HepG2 (cell line): ENCODE measurements around the gene CIAO3. TPM values are rescaled to one million over a fixed set of nuclear protein-coding genes. Genes with fewer than 3 reads are reported as not detected.

Experiments used
- HNRNPK ChIP-seq: fragments of 200-400 bp; formaldehyde crosslinking; IDR thresholded peaks from 2 replicates; pipeline ENCODE4 v1.6.1; 2018; ENCODE audit warnings: low read length, low read depth, moderate library complexity, mild to moderate bottlenecking; ENCODE audit not compliant: poor library complexity, severe bottlenecking
- HOXA9 ChIP-seq: sonication (generic); formaldehyde crosslinking; IDR thresholded peaks from 2 replicates; pipeline ENCODE4 v1.8.1; 2022; ENCODE audit warnings: missing genetic modification reagents, mild to moderate bottlenecking, moderate library complexity, borderline replicate concordance
- JUN ChIP-seq: sonication (generic); formaldehyde crosslinking; IDR thresholded peaks from 2 replicates; pipeline ENCODE4 v1.4.0; 2020; ENCODE audit warnings: mild to moderate bottlenecking, missing genetic modification reagents
- KIAA2018 ChIP-seq: sonication (generic); formaldehyde crosslinking; IDR thresholded peaks from 2 replicates; pipeline ENCODE4 v1.5.0; 2020; ENCODE audit warnings: mild to moderate bottlenecking, missing genetic modification reagents, borderline replicate concordance
- LRRFIP1 ChIP-seq: sonication (generic); formaldehyde crosslinking; conservative IDR thresholded peaks from 2 replicates; pipeline ENCODE4 v1.4.0; 2020; ENCODE audit warnings: missing genetic modification reagents
- MEF2D ChIP-seq: sonication (generic); formaldehyde crosslinking; IDR thresholded peaks from 2 replicates; pipeline ENCODE4 v1.5.1; 2020; ENCODE audit warnings: mild to moderate bottlenecking, missing genetic modification reagents
- MIER3 ChIP-seq: IDR thresholded peaks from 2 replicates; pipeline ENCODE4 v1.6.1; 2016; ENCODE audit warnings: missing compliant biosample characterization, borderline replicate concordance
- RFXANK ChIP-seq: IDR thresholded peaks from 2 replicates; pipeline ENCODE4 v1.6.1; 2016
- SIN3A ChIP-seq: IDR thresholded peaks from 2 replicates; pipeline ENCODE4 v1.6.1; 2011; ENCODE audit warnings: low read depth, mild to moderate bottlenecking, control low read depth, low read length, borderline replicate concordance
- THAP7 ChIP-seq: sonication (generic); formaldehyde crosslinking; IDR thresholded peaks from 2 replicates; pipeline ENCODE4 v1.8.1; 2023; ENCODE audit warnings: mild to moderate bottlenecking, missing genetic modification reagents
- ZC3H13 ChIP-seq: sonication (generic); formaldehyde crosslinking; IDR thresholded peaks from 2 replicates; pipeline ENCODE4 v1.8.1; 2023; ENCODE audit warnings: mild to moderate bottlenecking, missing genetic modification reagents, moderate library complexity
- ZNF546 ChIP-seq: sonication (generic); formaldehyde crosslinking; conservative IDR thresholded peaks from 2 replicates; pipeline ENCODE4 v1.8.1; 2023; ENCODE audit warnings: mild to moderate bottlenecking, missing genetic modification reagents
- ZNF589 ChIP-seq: sonication (generic); formaldehyde crosslinking; conservative IDR thresholded peaks from 2 replicates; pipeline ENCODE4 v1.8.0; 2022; ENCODE audit warnings: mild to moderate bottlenecking, moderate library complexity, missing genetic modification reagents
- ZNF670 ChIP-seq: sonication (generic); formaldehyde crosslinking; IDR thresholded peaks from 2 replicates; pipeline ENCODE4 v1.8.0; 2022; ENCODE audit warnings: mild to moderate bottlenecking, missing genetic modification reagents, borderline replicate concordance
- ZNF792 ChIP-seq: IDR thresholded peaks from 2 replicates; pipeline ENCODE4 v1.6.1; 2016
- polyA plus RNA-seq, 8 experiments: library from polyadenylated mRNA; depleted of rRNA in 3 of 8; stranded (reverse) in 7 of 8; unstranded in 1 of 8; fragments of >200 nt; fragmentation: Illumina TruSeq in 4 of 8; extraction: Trizol in 4 of 8; gene quantifications; 2 replicates each; pipeline versions ENCODE4 v1.2.1 to v1.2.3, GENCODE V29; 2011 to 2016; ENCODE audit warnings: low read depth in 4 of 8, missing spikeins in 1 of 8, mixed read lengths in 1 of 8; ENCODE audit not compliant: insufficient read depth in 1 of 8
- total RNA-seq, 5 experiments: library from RNA; depleted of rRNA; stranded (reverse); fragments of >200 nt; fragmentation: Illumina TruSeq; extraction: Trizol; gene quantifications; 2 replicates each; pipeline ENCODE4 v1.2.3, GENCODE V29; 2016; ENCODE audit warnings: low read depth in 1 of 5
- TF ChIP-seq, protein P1 (sequence below): sonication (generic); formaldehyde crosslinking; IDR thresholded peaks from 2 replicates; pipeline ENCODE4 v1.4.0; 2020; ENCODE audit warnings: missing genetic modification reagents, mild to moderate bottlenecking, borderline replicate concordance
- TF ChIP-seq, protein P2 (sequence below): sonication (generic); formaldehyde crosslinking; IDR thresholded peaks from 2 replicates; pipeline ENCODE4 v1.4.0; 2020; ENCODE audit warnings: missing genetic modification reagents

The CIAO3 gene
- total and polyA plus RNA-seq, 2 of the 13 experiments (the other 11 are each of a cell fraction or from before 2014, with no cell fraction given): 21.7 to 25.0 TPM

GRCh38 chr16:787978-788398 is 47.2 kb upstream of the CIAO3 start, which contains the start of gene RPUSD1 (continued):
- no peak for TF ChIP-seq KIAA2018 (CRISPR knock-in tag)
- no peak for TF ChIP-seq ZNF792
- TF ChIP-seq MEF2D: no peak
- TF ChIP-seq ZC3H13 (CRISPR knock-in tag): 0 out of 2 replicates have a peak, but pooled peaks have one; percentile 30
- no peak for TF ChIP-seq THAP7
- no peak for TF ChIP-seq LRRFIP1 (CRISPR knock-in tag)
- no peak for TF ChIP-seq JUN (CRISPR knock-in tag)
- TF ChIP-seq HOXA9 (CRISPR knock-in tag): peak; percentile 62; the same call in 1 of the 2 replicates
- no peak for TF ChIP-seq HNRNPK
- no peak for TF ChIP-seq ZNF670
- no peak for TF ChIP-seq RFXANK (CRISPR knock-in tag)
- no peak for TF ChIP-seq ZNF546 (CRISPR knock-in tag)
- TF ChIP-seq, protein P1, sequence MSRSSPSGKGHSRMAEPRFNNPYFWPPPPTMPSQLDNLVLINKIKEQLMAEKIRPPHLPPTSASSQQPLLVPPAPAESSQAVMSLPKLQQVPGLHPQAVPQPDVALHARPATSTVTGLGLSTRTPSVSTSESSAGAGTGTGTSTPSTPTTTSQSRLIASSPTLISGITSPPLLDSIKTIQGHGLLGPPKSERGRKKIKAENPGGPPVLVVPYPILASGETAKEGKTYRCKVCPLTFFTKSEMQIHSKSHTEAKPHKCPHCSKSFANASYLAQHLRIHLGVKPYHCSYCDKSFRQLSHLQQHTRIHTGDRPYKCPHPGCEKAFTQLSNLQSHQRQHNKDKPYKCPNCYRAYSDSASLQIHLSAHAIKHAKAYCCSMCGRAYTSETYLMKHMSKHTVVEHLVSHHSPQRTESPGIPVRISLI (CRISPR knock-in tag): no peak
- no peak for TF ChIP-seq ZNF589 (CRISPR knock-in tag)
- no peak for TF ChIP-seq MIER3 (CRISPR knock-in tag)
- TF ChIP-seq SIN3A: peak; percentile 17; the same call in 1 of the 2 replicates
- TF ChIP-seq, protein P2, sequence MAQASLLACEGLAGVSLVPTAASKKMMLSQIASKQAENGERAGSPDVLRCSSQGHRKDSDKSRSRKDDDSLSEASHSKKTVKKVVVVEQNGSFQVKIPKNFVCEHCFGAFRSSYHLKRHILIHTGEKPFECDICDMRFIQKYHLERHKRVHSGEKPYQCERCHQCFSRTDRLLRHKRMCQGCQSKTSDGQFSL: no peak
